WTC11 (cell line): ENCODE results near the gene HERC5. TPM values are rescaled to one million over a fixed set of nuclear protein-coding genes. Genes with fewer than 3 reads are reported as not detected.

Experiments
- ATAC-seq: fragments of 200-7000 bp; cut with Tn5 transposase; 2 replicates; pipeline ENCODE4 v1.10.0; 2021; ENCODE audit warnings: mild to moderate bottlenecking, moderate library complexity
- CTCF ChIA-PET: fragments of 300-600 bp; sonication (Branson Sonifier 250); formaldehyde crosslinking; loops from one replicate; lab custom pipeline; 2021; ENCODE audit warnings: antibody characterized with exemption; lab: Charles Lee
- POLR2A ChIA-PET: fragments of 350-600 bp; sonication (Branson Sonifier 250); formaldehyde crosslinking; loops from one replicate; lab custom pipeline; 2021; ENCODE audit warnings: antibody characterized with exemption; lab: Charles Lee
- DNase-seq: peaks from one replicate; pipeline ENCODE4 v3.0.0; 2021; ENCODE audit warnings: low spot score
- H3K27ac Mint-ChIP-seq: 2 replicates; pipeline ENCODE4 v1.8.0; 2021; ENCODE audit warnings: mixed read lengths
- H3K27me3 Mint-ChIP-seq: 2 replicates; pipeline ENCODE4 v1.8.0; 2021; ENCODE audit warnings: low read depth, mild to moderate bottlenecking, moderate library complexity, mixed read lengths
- H3K36me3 Mint-ChIP-seq: 2 replicates; pipeline ENCODE4 v1.8.0; 2021; ENCODE audit warnings: mixed read lengths
- H3K4me1 Mint-ChIP-seq: 2 replicates; pipeline ENCODE4 v1.8.0; 2022; ENCODE audit warnings: mixed read lengths
- H3K4me3 Mint-ChIP-seq: 2 replicates; pipeline ENCODE4 v1.8.0; 2021; ENCODE audit warnings: mild to moderate bottlenecking, moderate library complexity, mixed read lengths
- H3K9me3 Mint-ChIP-seq: 2 replicates; pipeline ENCODE4 v1.8.0; 2021; ENCODE audit warnings: mixed read lengths
- AFF4 ChIP-seq: sonication (generic); formaldehyde crosslinking; IDR thresholded peaks from 2 replicates; pipeline ENCODE4 v1.8.1; 2023; ENCODE audit warnings: mild to moderate bottlenecking, missing genetic modification reagents, borderline replicate concordance
- ATF1 ChIP-seq: sonication (generic); formaldehyde crosslinking; IDR thresholded peaks from 2 replicates; pipeline ENCODE4 v1.8.1; 2023; ENCODE audit warnings: mild to moderate bottlenecking, moderate library complexity, missing genetic modification reagents
- CBFB ChIP-seq: sonication (generic); formaldehyde crosslinking; IDR thresholded peaks from 2 replicates; pipeline ENCODE4 v1.8.1; 2022; ENCODE audit warnings: mild to moderate bottlenecking, low read depth, missing genetic modification reagents
- FOXJ3 ChIP-seq: sonication (generic); formaldehyde crosslinking; IDR thresholded peaks from 2 replicates; pipeline ENCODE4 v1.9.0; 2021; ENCODE audit warnings: missing genetic modification reagents, mild to moderate bottlenecking, borderline replicate concordance
- GRHL2 ChIP-seq: fragments of 250-450 bp; sonication (Bioruptor Pico); IDR thresholded peaks from 2 replicates; pipeline ENCODE4 v1.8.0; 2022; ENCODE audit warnings: mild to moderate bottlenecking, moderate library complexity; ENCODE audit not compliant: insufficient replicate concordance, severe bottlenecking
- MYBL2 ChIP-seq: sonication (generic); formaldehyde crosslinking; IDR thresholded peaks from 2 replicates; pipeline ENCODE4 v1.8.1; 2023; ENCODE audit warnings: mild to moderate bottlenecking, moderate library complexity, missing genetic modification reagents
- NFYB ChIP-seq: sonication (generic); formaldehyde crosslinking; conservative IDR thresholded peaks from 2 replicates; pipeline ENCODE4 v1.8.0; 2022; ENCODE audit warnings: low read depth, missing genetic modification reagents
- NR1H2 ChIP-seq: sonication (generic); formaldehyde crosslinking; IDR thresholded peaks from 2 replicates; pipeline ENCODE4 v1.9.0; 2021; ENCODE audit warnings: mild to moderate bottlenecking, moderate library complexity, missing genetic modification reagents
- NR2C2 ChIP-seq: sonication (generic); formaldehyde crosslinking; IDR thresholded peaks from 2 replicates; pipeline ENCODE4 v1.8.0; 2022; ENCODE audit warnings: mild to moderate bottlenecking, missing genetic modification reagents
- NR3C1 ChIP-seq: sonication (generic); formaldehyde crosslinking; conservative IDR thresholded peaks from 2 replicates; pipeline ENCODE4 v1.8.1; 2023; ENCODE audit warnings: low read depth, mild to moderate bottlenecking, missing genetic modification reagents
- SP1 ChIP-seq: sonication (generic); formaldehyde crosslinking; conservative IDR thresholded peaks from 2 replicates; pipeline ENCODE4 v1.8.1; 2022; ENCODE audit warnings: missing genetic modification reagents
- ZMAT4 ChIP-seq: fragments of 250-450 bp; sonication (Bioruptor Pico); IDR thresholded peaks from 2 replicates; pipeline ENCODE4 v1.9.0; 2021; ENCODE audit warnings: mild to moderate bottlenecking
- total RNA-seq: library from RNA; stranded (reverse); gene quantifications from 3 replicates; pipeline ENCODE4 v1.2.3, GENCODE V29; 2021
- TF ChIP-seq, protein P1 (sequence below): sonication (generic); formaldehyde crosslinking; IDR thresholded peaks from 2 replicates; pipeline ENCODE4 v1.8.1; 2022; ENCODE audit warnings: mild to moderate bottlenecking, missing genetic modification reagents, moderate library complexity, borderline replicate concordance
- TF ChIP-seq, protein P2 (sequence below): sonication (generic); formaldehyde crosslinking; IDR thresholded peaks from 2 replicates; pipeline ENCODE4 v1.8.0; 2022; ENCODE audit warnings: mild to moderate bottlenecking, missing genetic modification reagents
- TF ChIP-seq, protein P3 (sequence below): sonication (generic); formaldehyde crosslinking; IDR thresholded peaks from 2 replicates; pipeline ENCODE4 v1.8.0; 2022; ENCODE audit warnings: mild to moderate bottlenecking, missing genetic modification reagents
- TF ChIP-seq, protein P4 (sequence below): fragments of 250-450 bp; sonication (Bioruptor Pico); conservative IDR thresholded peaks from 2 replicates; pipeline ENCODE4 v1.9.0; 2021; ENCODE audit warnings: mild to moderate bottlenecking

The HERC5 gene
- total RNA-seq, 1 experiment from 2014 or later, result 14.3 TPM

DNA sequence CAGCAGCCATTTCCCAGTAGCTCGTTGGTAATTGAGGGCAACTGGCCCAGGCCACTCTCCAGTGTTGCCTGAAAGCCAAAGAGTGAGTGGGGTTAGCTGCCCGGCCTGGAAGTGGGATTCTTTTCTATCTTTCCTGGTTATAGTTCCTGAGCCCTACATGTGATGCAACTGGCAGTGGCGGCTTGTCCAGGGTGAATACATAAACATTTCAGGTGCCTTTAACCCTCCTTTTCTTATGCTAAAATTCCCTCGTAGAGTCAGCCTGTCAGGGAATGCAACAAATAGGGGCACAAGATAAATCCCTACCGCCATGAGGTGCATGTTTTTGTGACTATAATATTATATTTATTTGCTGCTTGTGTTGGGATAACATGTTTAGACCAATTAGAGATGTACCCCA, 13.4 kb upstream of the HERC5 start (continued):
- TF ChIP-seq CBFB (CRISPR knock-in tag) (no peak), MYBL2 (CRISPR knock-in tag) (no peak), FOXJ3 (CRISPR knock-in tag) (no peak), ATF1 (CRISPR knock-in tag) (no peak), NFYB (CRISPR knock-in tag) (no peak), AFF4 (no peak), ZMAT4 (CRISPR knock-in tag) (no peak), NR2C2 (no peak), SP1 (CRISPR knock-in tag) (no peak)
- TF ChIP-seq, protein P1, sequence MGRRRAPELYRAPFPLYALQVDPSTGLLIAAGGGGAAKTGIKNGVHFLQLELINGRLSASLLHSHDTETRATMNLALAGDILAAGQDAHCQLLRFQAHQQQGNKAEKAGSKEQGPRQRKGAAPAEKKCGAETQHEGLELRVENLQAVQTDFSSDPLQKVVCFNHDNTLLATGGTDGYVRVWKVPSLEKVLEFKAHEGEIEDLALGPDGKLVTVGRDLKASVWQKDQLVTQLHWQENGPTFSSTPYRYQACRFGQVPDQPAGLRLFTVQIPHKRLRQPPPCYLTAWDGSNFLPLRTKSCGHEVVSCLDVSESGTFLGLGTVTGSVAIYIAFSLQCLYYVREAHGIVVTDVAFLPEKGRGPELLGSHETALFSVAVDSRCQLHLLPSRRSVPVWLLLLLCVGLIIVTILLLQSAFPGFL (CRISPR knock-in tag), result no peak
- TF ChIP-seq, protein P2, sequence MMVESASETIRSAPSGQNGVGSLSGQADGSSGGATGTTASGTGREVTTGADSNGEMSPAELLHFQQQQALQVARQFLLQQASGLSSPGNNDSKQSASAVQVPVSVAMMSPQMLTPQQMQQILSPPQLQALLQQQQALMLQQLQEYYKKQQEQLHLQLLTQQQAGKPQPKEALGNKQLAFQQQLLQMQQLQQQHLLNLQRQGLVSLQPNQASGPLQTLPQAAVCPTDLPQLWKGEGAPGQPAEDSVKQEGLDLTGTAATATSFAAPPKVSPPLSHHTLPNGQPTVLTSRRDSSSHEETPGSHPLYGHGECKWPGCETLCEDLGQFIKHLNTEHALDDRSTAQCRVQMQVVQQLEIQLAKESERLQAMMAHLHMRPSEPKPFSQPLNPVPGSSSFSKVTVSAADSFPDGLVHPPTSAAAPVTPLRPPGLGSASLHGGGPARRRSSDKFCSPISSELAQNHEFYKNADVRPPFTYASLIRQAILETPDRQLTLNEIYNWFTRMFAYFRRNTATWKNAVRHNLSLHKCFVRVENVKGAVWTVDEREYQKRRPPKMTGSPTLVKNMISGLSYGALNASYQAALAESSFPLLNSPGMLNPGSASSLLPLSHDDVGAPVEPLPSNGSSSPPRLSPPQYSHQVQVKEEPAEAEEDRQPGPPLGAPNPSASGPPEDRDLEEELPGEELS (CRISPR knock-in tag), result no peak

- Mint-ChIP-seq H3K4me3 (no peak overlapping the region), H3K4me1 (peaks cover 52% of the 10 kb centered on the region), H3K27ac (no peak overlapping the region), H3K36me3 (peaks cover 19% of the 10 kb centered on the region), H3K27me3 (no peaks in the 10 kb centered on the region), H3K9me3 (peaks cover 15% of the 10 kb centered on the region)
- DNase-seq (no peak), ATAC-seq (no peak)
- TF ChIP-seq GRHL2 (CRISPR knock-in tag) (no peak), NR3C1 (CRISPR knock-in tag) (no peak), NR1H2 (no peak)
- TF ChIP-seq, protein P3, sequence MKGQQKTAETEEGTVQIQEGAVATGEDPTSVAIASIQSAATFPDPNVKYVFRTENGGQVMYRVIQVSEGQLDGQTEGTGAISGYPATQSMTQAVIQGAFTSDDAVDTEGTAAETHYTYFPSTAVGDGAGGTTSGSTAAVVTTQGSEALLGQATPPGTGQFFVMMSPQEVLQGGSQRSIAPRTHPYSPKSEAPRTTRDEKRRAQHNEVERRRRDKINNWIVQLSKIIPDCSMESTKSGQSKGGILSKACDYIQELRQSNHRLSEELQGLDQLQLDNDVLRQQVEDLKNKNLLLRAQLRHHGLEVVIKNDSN, result no peak
- TF ChIP-seq, protein P4, sequence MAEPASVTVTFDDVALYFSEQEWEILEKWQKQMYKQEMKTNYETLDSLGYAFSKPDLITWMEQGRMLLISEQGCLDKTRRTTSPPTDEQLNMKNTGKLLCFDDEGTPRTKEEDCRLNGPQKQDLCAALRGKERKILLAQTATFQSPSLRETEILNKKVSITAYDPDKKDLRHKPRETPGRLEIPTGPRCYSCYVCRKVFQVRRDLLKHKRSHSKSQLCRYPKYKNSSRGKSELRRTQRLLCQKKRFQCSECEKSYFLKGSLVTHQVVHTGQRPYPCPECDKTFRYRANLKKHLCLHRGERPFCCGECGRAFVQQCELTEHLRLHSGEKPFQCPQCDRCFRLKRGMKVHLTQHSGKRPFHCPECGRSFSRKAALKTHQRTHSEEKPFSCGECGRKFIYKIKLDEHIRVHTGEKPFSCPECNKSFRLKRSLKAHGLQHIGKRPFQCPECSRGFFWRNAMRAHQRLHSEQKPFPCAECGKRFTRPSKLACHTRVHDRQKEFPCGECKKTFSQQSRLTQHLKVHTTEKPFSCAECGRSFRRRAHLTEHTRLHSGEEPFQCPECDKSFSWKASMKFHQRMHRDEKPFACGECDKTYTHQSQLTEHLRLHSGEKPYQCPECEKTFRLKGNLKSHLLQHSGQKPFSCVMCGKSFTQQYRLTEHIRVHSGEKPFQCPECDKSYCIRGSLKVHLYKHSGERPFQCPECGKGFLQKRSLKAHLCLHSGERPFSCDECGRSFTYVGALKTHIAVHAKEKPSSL (CRISPR knock-in tag), result no peak
- ChIA-PET POLR2A (interaction anchor here (0.8 kb wide), 1 partner anchor 12 kb away, joined by 3 read pairs; the partner anchor contains the start of gene HERC5), CTCF (interaction anchor here (1.0 to 4.5 kb wide), 4 partner anchors 11 to 226 kb away, joined by 4 to 24 read pairs (median 6); partner anchors contain the start of genes HERC5 and HERC6)
These were observed 11.7 kb upstream of the HERC5 start for GRCh38 chr4:88445252-88445651.
